MM.1S (cell line): ENCODE results near the gene PSMA2.

Experiments
- DNase-seq: peaks from one replicate; pipeline ENCODE4 v3.0.0-alpha.2; 2015
- H2AFZ ChIP-seq: fragments of 300-600 bp; sonication (generic); 2 replicates; pipeline ENCODE4 v1.6.0; 2016; ENCODE audit warnings: antibody characterized with exemption, low read length
- H3F3A ChIP-seq: fragments of 300-600 bp; sonication (generic); 2 replicates; pipeline ENCODE4 v1.6.1; 2016; ENCODE audit warnings: mild to moderate bottlenecking, antibody characterized with exemption, low read length, moderate library complexity, mixed read lengths; ENCODE audit not compliant: insufficient read depth
- H3K27ac ChIP-seq: fragments of 300-600 bp; sonication (generic); 2 replicates; pipeline ENCODE4 v1.5.1; 2016; ENCODE audit warnings: mild to moderate bottlenecking, low read length
- H3K27me3 ChIP-seq: fragments of 300-600 bp; sonication (generic); replicated peaks from 2 replicates; pipeline ENCODE4 v1.6.0; 2016; ENCODE audit warnings: low read length; ENCODE audit not compliant: insufficient read depth
- H3K36me3 ChIP-seq: fragments of 300-600 bp; sonication (generic); replicated peaks from 2 replicates; pipeline ENCODE4 v1.6.1; 2016; ENCODE audit warnings: mild to moderate bottlenecking, low read length, mixed read lengths; ENCODE audit not compliant: insufficient read depth
- H3K4me1 ChIP-seq: fragments of 300-600 bp; sonication (generic); 2 replicates; pipeline ENCODE4 v1.6.1; 2016; ENCODE audit warnings: low read length, mixed read lengths
- H3K4me2 ChIP-seq: fragments of 300-600 bp; sonication (generic); 2 replicates; pipeline ENCODE4 v1.6.0; 2016; ENCODE audit warnings: low read depth, low read length
- H3K4me3 ChIP-seq: fragments of 300-600 bp; sonication (generic); 2 replicates; pipeline ENCODE4 v1.5.1; 2016; ENCODE audit warnings: low read length, mixed read lengths
- H3K79me2 ChIP-seq: fragments of 300-600 bp; sonication (generic); 2 replicates; pipeline ENCODE4 v1.6.1; 2016; ENCODE audit warnings: mixed run types, low read length, mixed read lengths
- H3K9ac ChIP-seq: fragments of 300-600 bp; sonication (generic); 2 replicates; pipeline ENCODE4 v1.6.1; 2016; ENCODE audit warnings: low read length, mixed read lengths
- H3K9me2 ChIP-seq: fragments of 300-600 bp; sonication (generic); replicated peaks from 2 replicates; pipeline ENCODE4 v1.6.1; 2016; ENCODE audit warnings: mild to moderate bottlenecking, low read length, mixed read lengths; ENCODE audit not compliant: insufficient read depth
- H3K9me3 ChIP-seq: fragments of 300-600 bp; sonication (generic); replicated peaks from 2 replicates; pipeline ENCODE4 v1.6.1; 2016; ENCODE audit warnings: mild to moderate bottlenecking, low read length, mixed read lengths; ENCODE audit not compliant: insufficient read depth
- H4K20me1 ChIP-seq: fragments of 300-600 bp; sonication (generic); 2 replicates; pipeline ENCODE4 v1.6.1; 2016; ENCODE audit warnings: mild to moderate bottlenecking, low read length, moderate library complexity, mixed read lengths; ENCODE audit not compliant: insufficient read depth
- CTCF ChIP-seq: fragments of 300-600 bp; sonication (generic); IDR thresholded peaks from 2 replicates; pipeline ENCODE4 v1.5.1; 2016; ENCODE audit warnings: antibody characterized with exemption, low read length, mixed read lengths
- EZH2 ChIP-seq: fragments of 300-600 bp; sonication (generic); optimal IDR thresholded peaks from 2 replicates; pipeline ENCODE3; 2017; ENCODE audit warnings: low read depth, mild to moderate bottlenecking, antibody characterized with exemption, low read length, mixed read lengths
- EZH2phosphoT487 ChIP-seq: fragments of 300-600 bp; sonication (generic); IDR thresholded peaks from 2 replicates; pipeline ENCODE4 v1.6.1; 2018; ENCODE audit warnings: antibody characterized with exemption, low read length

The PSMA2 gene

GRCh38 chr7:42946627-42946950, 14.6 kb upstream of the PSMA2 start:
- H3K9me3 ChIP-seq = no peaks in the 10 kb centered on the region
- H3K27me3 ChIP-seq = no peaks in the 10 kb centered on the region
- H3K79me2 ChIP-seq = no peaks in the 10 kb centered on the region
- no peaks in the 10 kb centered on the region for H3K36me3 ChIP-seq
- peaks cover 14% of the 10 kb centered on the region for H3F3A ChIP-seq
- peaks cover 27% of the 10 kb centered on the region for H3K4me1 ChIP-seq
- H3K9ac ChIP-seq = no peak overlapping the region
- DNase-seq = no peak
- no peak overlapping the region for H3K4me3 ChIP-seq
- peak overlapping the region; percentile 71 for H2AFZ ChIP-seq
- H3K4me2 ChIP-seq = peak overlapping the region; percentile 79; the same call in 1 of the 2 replicates
- no peak for TF ChIP-seq EZH2phosphoT487
- TF ChIP-seq CTCF = no peak
- TF ChIP-seq EZH2 = no peak
- peak overlapping the region; percentile 64; the same call in 1 of the 2 replicates for H3K27ac ChIP-seq
- H3K9me2 ChIP-seq = no peaks in the 10 kb centered on the region
- H4K20me1 ChIP-seq = no peaks in the 10 kb centered on the region

GRCh38 chr7:42945821-42946626, 14.1 kb upstream of the PSMA2 start:
- Histone ChIP-seq H3K79me2 (no peaks in the 10 kb centered on the region), H3K9ac (peak overlapping the region; percentile 37; the same call in 1 of the 2 replicates), H4K20me1 (no peaks in the 10 kb centered on the region), H3K9me2 (no peaks in the 10 kb centered on the region), H3K9me3 (no peaks in the 10 kb centered on the region), H3K36me3 (no peaks in the 10 kb centered on the region), H3K4me1 (peaks cover 33% of the 10 kb centered on the region), H3K27me3 (no peaks in the 10 kb centered on the region), H2AFZ (peak overlapping the region; percentile 71), H3K4me3 (peak overlapping the region; percentile 55), H3F3A (peaks cover 14% of the 10 kb centered on the region), H3K4me2 (peak overlapping the region; percentile 79), H3K27ac (peak overlapping the region; percentile 64; the same call in 1 of the 2 replicates)
- DNase-seq = peak; percentile 64
- TF ChIP-seq EZH2 = no peak
- no peak for TF ChIP-seq EZH2phosphoT487
- TF ChIP-seq CTCF = no peak

- Histone ChIP-seq H3F3A (peaks cover 10% of the 10 kb centered on the region), H3K4me1 (peaks cover 20% of the 10 kb centered on the region), H2AFZ (no peak overlapping the region), H3K79me2 (peaks cover 9% of the 10 kb centered on the region), H3K36me3 (peaks cover 10% of the 10 kb centered on the region), H3K9me3 (no peaks in the 10 kb centered on the region), H3K4me3 (no peak overlapping the region), H3K4me2 (no peak overlapping the region), H3K27me3 (no peaks in the 10 kb centered on the region), H4K20me1 (no peaks in the 10 kb centered on the region), H3K27ac (no peak overlapping the region), H3K9ac (no peak overlapping the region), H3K9me2 (no peaks in the 10 kb centered on the region)
- DNase-seq = peak; percentile 83
- TF ChIP-seq EZH2phosphoT487 (no peak), CTCF (peak; percentile 94)
These were observed 9.2 kb upstream of the PSMA2 start for GRCh38 chr7:42940985-42941847.
